Measurements from ENCODE around the gene SRRM4.

Gene SRRM4

DNA sequence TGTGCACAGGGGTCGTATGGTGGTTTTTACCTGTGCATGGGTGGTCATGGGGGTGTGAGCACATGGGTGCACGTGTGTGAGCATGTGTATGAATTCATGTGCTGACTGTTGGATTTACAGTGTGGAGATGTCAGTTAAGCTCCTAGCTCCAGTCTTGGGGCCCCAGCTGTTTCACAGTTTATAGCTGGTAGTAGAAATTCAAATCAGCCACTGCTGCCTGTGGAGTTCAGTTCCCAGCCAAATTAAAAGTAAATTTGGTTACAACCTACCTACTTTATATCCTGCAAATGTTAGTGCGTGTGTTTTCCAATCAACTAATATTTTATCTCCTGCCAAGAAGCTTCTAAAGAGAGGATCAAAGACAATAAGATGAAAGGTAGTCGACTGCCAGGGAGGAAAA lies 141.4 kb downstream of the SRRM4 start:
- no peak for DNase-seq (ENCODE audit: low read depth)

GRCh38 chr12:119128527-119128926 lies 147.2 kb downstream of the SRRM4 start:
- no peak for DNase-seq (ENCODE audit: low read depth)

DNA sequence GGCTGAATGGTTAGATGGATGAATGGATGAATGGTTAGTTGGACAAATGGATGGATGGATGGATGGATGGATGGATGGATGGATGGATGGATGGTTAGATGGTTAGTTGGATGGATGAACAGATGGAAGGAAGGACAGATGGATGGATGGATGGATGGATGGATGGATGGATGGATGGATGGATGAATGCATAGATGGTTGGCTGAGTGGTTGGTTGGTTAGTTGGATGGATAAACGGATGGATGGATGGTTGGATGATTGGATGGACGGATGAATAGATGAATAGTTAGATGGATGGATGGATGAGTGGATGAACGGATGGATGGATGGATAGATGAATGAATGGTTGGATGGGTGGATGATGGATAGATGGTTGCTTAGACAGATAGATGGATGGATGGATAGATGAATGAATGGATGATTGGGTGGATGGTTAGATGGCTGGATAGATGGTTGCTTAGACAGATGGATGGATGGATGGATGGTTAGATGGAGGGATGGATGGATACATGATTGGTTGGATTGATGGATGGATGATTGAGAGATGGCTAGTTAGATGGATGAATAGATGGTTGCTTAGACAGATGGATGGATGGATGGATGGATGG lies 148.6 kb downstream of the SRRM4 start:
- no peak for DNase-seq (ENCODE audit: low read depth)

DNA sequence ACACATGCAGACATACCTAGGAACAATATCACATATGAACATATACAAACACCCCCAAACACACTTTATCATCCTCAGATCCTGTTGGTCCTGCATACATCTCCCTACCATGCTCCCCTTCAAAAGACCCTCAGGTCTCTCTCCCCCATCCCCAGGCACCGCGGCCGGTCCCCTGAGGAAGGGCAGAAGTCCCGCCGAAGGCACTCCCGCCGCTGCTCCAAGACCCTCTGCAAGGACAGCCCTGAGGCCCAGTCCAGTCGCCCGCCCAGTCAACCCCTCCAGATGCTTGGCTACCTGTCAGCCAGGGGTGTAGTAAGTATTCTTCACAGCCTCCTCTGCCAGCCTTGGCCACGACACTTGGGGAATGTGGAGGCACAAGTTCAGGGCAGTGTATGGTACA lies 149.2 kb downstream of the SRRM4 start:
- DNase-seq (ENCODE audit: low read depth), result no peak

- DNase-seq (ENCODE audit: low read depth), result no peak
These were observed 153.1 kb downstream of the SRRM4 start for GRCh38 chr12:119134284-119135072.

- DNase-seq (ENCODE audit: low read depth), result no peak
These were observed 155.6 kb downstream of the SRRM4 start for GRCh38 chr12:119136811-119137410.

- no peak for DNase-seq (ENCODE audit: low read depth)
These were observed 158.1 kb downstream of the SRRM4 start for GRCh38 chr12:119139448-119139847.

GRCh38 chr12:119145367-119145766 lies 164.0 kb downstream of the SRRM4 start:
- no peak for DNase-seq (ENCODE audit: low read depth)

- DNase-seq (ENCODE audit: low read depth), result no peak
These were observed 166.6 kb downstream of the SRRM4 start for GRCh38 chr12:119147847-119148448.

DNA sequence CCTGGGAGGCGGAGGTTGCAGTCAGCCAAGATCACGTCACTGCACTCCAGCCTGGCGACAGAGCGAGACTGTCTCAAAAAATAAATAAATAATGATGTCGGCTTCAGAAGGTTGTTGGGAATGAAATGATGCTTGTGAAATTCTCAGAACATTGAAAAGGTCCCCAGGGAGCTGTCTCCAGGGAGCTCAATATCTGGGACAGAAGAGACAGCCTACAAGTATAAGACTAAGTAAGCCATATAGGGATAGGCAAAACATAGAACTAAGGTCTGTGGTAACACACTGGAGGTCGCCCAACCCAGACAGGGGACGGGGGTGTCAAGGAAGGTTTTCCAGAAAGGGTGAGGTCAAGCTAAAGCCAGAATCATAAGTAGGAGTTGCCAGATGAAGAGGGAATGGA lies 167.9 kb downstream of the SRRM4 start:
- DNase-seq (ENCODE audit: low read depth), result no peak

DNA sequence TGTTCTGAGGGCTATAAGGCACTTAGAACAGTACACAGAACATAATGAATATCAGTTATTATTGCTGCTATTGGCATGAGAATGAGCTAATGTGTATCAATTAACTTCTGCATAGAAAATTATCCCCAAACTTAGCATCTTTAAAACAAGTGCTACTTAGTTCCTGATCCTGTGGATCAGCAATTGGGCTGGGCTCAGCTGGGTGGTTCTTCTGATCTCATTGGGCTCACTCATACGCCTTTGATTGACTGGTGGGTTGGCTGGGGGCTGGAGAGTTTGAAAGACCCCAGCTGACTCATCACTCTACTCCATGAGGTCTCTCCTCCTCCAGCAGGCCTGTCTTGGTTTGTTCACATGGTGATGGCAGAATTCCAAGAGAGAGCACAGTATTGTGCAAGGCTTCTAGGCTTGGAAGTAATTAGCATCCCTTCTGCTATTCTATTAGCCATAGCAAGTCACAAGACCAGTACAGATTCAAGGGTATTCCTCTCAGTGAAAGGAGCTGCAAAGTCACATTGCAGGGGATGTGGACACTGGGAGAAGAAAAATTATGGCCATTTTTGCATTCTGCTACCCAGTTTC lies 170.2 kb downstream of the SRRM4 start:
- no peak for DNase-seq (ENCODE audit: low read depth)

DNA sequence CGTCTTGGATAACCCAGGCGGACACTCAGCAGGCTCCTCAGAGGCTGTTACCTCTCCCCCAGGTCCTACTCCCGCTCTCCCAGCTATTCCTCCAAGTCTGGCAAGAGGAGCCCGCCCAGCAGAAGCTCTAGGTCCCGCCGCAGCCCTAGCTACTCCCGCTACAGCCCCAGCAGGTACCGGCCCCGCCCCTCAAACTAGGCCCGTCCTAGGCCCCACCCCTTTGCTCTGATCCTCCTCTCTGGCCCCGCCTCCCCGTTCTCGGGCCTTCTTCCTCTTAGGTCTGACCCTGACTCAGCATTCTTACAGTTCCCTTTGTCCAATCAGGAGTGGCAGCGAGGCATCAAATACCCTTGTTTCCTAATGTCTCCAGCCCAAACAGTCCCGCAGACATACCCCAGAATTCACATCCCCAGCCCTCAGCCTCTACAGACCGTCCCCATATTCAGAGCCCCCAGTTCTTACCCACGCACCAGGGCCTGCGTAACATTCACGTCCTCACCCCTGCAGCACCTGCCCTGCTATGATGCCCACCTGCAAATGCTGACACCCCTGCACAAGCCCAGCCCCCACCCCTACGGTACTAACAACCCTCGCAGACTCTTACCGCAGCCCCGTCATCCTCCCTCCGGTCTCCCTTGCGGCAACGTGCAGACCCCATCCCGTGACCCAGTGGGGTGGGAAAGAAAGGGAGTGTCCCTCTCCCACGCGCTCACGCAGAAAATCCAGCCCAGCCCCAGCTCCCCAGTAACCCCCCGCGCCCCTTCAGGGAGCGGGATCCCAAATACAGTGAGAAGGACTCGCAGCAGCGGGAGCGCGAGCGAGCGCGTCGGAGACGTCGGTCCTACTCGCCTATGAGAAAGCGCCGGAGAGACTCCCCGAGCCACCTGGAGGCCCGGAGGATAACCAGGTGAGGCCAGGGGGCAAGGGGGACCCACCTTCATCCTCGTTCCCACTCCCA lies 172.4 kb downstream of the SRRM4 start:
- DNase-seq (ENCODE audit: low read depth), result peak; percentile 26

GRCh38 chr12:119154435-119154818 lies 173.1 kb downstream of the SRRM4 start:
- DNase-seq (ENCODE audit: low read depth), result no peak

DNA sequence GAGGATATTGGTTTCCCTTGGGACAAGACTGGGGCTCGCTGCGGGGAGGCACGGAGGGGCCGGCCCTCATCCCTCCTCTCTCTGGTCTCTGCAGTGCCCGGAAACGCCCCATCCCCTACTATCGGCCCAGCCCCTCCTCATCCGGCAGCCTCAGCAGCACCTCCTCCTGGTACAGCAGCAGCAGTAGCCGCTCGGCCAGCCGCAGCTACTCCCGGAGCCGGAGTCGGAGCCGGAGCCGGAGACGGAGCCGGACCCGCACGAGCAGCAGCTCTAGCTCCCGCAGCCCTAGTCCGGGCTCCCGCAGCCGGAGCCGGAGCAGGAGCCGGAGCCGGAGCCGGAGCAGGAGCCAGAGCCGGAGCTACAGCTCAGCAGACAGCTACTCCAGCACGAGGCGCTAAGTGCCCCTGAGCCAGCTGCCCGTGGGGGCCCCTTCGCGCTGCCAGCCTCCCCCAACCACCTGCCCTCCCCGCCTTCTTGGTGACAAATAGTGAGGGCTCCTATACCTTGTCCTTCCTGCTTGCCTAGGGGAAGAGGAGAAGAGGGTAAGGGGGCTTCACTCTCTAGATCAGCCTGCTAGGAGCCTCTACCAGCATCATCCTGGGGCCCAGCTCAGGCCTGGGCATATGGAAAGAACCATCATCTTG lies 175.2 kb downstream of the SRRM4 start:
- DNase-seq (ENCODE audit: low read depth), result no peak

GRCh38 chr12:119157528-119157927 lies 176.2 kb downstream of the SRRM4 start:
- DNase-seq (ENCODE audit: low read depth), result no peak

DNA sequence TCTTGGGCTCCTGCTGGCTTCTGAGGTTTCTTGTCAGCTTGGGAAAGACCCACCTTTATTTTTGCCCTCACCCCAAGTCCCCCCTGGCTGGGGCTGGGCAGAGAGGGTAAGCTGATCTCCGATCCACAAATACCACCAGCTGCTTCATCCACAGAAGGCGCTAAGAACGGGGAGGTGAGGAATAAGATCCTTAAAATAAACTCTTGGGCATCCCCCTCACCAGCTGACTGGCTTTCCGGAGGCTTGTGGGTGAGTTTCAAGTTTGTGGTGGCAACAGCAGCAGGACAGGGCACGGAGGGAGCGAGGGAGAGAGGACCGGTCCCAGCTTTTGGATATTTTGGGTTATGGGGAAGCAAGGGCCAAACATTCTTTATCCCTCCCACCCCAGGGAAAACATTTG lies 176.6 kb downstream of the SRRM4 start:
- no peak for DNase-seq (ENCODE audit: low read depth)

- DNase-seq (ENCODE audit: low read depth), result no peak
These were observed 177.1 kb downstream of the SRRM4 start for GRCh38 chr12:119158402-119158801.

DNA sequence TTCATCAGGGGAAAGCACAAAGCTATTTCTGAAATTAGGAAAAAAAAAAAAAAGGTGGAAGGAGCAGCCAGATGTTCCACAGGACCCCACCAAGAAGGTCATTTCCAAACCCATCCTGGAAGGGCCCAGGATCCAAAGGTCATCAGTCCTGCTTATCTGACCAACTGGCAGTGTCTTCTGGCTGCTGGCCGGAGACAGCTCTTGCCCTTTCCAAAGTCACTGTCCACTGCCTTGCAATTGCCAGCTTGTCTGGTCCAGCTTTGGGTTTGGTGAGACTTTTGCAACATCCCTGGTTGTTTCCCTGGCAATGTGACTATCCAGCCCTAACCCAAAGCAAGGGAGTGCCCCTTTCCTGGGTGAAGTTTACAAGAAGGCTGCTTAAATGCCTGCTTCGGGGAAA lies 178.5 kb downstream of the SRRM4 start:
- DNase-seq (ENCODE audit: low read depth), result no peak

DNA sequence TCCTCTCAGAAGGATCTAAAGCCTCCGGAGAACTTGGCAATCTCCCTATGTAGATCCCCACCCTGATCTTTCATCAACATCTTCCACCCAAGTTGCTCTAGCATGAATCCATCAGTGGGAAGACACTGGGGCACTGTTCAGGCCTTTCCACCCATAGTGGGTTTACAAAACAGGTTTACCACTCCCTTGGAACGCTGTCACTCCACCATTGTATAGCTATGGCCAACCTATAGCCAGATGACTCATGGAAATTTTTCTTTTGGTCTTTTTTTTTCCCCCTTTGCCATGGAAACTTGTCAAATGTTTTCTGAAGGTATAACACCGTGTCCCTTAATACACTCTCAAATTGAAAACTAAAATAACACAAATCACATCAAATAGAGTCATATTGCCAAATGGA lies 186.6 kb downstream of the SRRM4 start:
- DNase-seq (ENCODE audit: low read depth), result no peak

DNA sequence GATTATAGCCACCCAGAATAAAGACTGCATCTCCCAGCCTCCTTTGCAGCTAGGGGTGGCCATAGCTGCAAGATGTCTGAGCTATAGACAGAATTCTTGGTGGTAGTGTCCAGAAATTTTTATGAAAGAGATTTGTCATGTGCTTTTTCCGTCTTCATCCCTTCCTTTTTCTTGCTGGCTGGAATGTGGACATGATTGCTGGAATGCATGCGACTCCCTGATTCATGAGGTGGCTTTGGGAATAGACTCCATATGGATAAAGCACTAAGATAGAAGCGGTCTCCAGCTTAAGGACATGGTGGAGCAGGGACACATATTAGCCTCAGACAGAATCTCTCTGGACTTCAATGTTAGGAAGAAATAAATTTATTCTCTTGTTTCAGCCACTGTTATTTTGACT lies 187.4 kb downstream of the SRRM4 start:
- DNase-seq (ENCODE audit: low read depth), result no peak

- no peak for DNase-seq (ENCODE audit: low read depth)
These were observed 187.8 kb downstream of the SRRM4 start for GRCh38 chr12:119169150-119169549.
